ENCODE data around the gene NUDT3.
"Not testable (repeated sequence)": the region's sequence is repeated elsewhere in the genome, so short reads cannot be mapped to it uniquely, and the experiment has no call there.

- TF ChIP-seq HINFP (tag; conservative IDR thresholded peaks at IDR 0.05; ENCODE audit: low read depth); ZNF518B (CRISPR knock-in tag; IDR thresholded peaks at IDR 0.05): not testable (repeated sequence)
Measured at GRCh38 chr6:34269132-34269531, 123.3 kb downstream of the NUDT3 start.
